ENCODE data around the gene STAG2. TPM values are rescaled to one million over a fixed set of nuclear protein-coding genes. Genes with fewer than 3 reads are reported as not detected.

STAG2 gene
- total RNA-seq, 4 donors from 2014 or later: 79.2 to 131 (median 88.3) TPM

DNA sequence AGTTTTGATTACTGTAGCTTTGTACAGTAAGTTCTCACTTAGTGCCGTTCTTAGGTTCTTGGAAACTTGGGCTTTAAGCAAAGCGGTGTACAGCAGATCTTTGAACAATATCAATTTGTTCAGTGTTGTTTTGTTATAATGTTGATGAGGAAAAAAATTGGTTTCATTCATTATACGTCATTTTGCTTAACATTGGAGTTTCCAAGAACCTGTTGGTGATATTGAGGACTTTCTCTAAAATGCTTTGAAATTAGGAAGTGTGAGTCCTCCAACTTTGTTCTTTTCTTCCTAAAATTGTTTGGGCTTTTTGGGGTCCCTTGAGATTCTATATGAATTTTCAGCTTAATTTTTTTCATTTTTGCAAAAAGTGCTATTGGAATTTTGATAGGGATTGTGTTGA, 49.1 kb downstream of the STAG2 start:
- no peak for ATAC-seq
- no peaks in the 10 kb centered on the region for H3K36me3 ChIP-seq
- H3K27me3 ChIP-seq: no peaks in the 10 kb centered on the region
- TF ChIP-seq EP300 (IDR thresholded peaks at IDR 0.05) (no peak), POLR2AphosphoS5 (IDR thresholded peaks at IDR 0.05) (no peak), POLR2A (IDR thresholded peaks at IDR 0.05) (no peak)
- TF ChIP-seq, protein P1, sequence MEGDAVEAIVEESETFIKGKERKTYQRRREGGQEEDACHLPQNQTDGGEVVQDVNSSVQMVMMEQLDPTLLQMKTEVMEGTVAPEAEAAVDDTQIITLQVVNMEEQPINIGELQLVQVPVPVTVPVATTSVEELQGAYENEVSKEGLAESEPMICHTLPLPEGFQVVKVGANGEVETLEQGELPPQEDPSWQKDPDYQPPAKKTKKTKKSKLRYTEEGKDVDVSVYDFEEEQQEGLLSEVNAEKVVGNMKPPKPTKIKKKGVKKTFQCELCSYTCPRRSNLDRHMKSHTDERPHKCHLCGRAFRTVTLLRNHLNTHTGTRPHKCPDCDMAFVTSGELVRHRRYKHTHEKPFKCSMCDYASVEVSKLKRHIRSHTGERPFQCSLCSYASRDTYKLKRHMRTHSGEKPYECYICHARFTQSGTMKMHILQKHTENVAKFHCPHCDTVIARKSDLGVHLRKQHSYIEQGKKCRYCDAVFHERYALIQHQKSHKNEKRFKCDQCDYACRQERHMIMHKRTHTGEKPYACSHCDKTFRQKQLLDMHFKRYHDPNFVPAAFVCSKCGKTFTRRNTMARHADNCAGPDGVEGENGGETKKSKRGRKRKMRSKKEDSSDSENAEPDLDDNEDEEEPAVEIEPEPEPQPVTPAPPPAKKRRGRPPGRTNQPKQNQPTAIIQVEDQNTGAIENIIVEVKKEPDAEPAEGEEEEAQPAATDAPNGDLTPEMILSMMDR (IDR thresholded peaks at IDR 0.05): no peak
- no peak overlapping the region for H3K27ac ChIP-seq
- no peak overlapping the region for H3K4me3 ChIP-seq
- WGBS, 2 donors (ENCODE audit: low coverage in 1 of 2): 86 to 88% methylated on average over 3 of the region's 3 CpGs
- peaks cover 0 to 39% (median 0%) of the 10 kb centered on the region in 3 donors for H3K4me1 ChIP-seq
- no peaks in the 10 kb centered on the region for H3K9me3 ChIP-seq

DNA sequence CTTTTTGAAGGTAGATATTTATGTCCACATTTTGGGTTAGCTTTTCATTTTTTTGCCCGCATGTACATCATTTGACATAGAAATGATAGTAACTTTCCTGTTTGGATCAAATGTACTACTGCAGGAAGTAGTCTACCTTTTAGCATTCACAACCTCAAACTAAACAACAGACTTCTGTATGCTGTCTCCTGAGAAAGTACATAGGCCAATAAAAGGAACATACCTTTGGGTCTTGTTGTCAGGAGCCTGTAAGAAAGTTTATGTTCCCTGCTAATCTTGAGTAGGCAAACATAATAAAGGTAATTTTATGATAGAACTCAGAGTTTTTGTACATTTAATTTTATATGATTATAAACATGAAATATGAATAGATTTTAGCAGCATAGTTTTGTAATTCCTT, 54.2 kb downstream of the STAG2 start:
- 100% methylated on average over 1 of the region's 1 CpG; no CpG with 5 or more reads in 1 of the 2 donors for WGBS, 2 donors (ENCODE audit: low coverage in 1 of 2)
- ATAC-seq: no peak
- TF ChIP-seq, protein P1 (IDR thresholded peaks at IDR 0.05): no peak
- TF ChIP-seq EP300 (IDR thresholded peaks at IDR 0.05): no peak
- TF ChIP-seq POLR2A (IDR thresholded peaks at IDR 0.05): no peak
- no peak for TF ChIP-seq POLR2AphosphoS5 (IDR thresholded peaks at IDR 0.05)

DNA sequence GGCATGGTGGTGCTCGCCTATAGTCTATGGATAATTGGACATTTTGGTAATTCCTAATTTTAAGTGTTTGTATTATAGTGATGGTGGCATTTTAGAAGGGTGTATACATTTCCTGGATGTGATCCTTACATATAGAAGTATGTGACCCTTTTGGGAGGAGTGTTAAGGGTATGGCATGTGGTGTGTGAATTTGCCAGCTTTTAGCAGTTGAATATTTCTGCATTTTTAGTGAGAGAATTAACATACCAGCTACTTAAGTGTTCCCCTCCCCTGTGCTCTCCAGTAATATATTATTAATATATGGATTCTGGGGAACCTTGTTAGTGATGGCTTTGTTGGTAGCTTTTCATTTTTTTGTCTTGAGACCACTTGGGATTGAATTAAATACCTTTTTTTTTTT, 55.3 kb downstream of the STAG2 start:
- TF ChIP-seq POLR2AphosphoS5 (IDR thresholded peaks at IDR 0.05) (no peak), POLR2A (IDR thresholded peaks at IDR 0.05) (no peak), EP300 (IDR thresholded peaks at IDR 0.05) (no peak)
- TF ChIP-seq, protein P1 (IDR thresholded peaks at IDR 0.05): no peak
- H3K9me3 ChIP-seq: no peaks in the 10 kb centered on the region
- no peak overlapping the region for H3K4me3 ChIP-seq
- 100% methylated on average over 1 of the region's 1 CpG; no CpG with 5 or more reads in 1 of the 2 donors for WGBS, 2 donors (ENCODE audit: low coverage in 1 of 2)
- H3K36me3 ChIP-seq: no peaks in the 10 kb centered on the region
- ATAC-seq: no peak
- H3K27me3 ChIP-seq: no peaks in the 10 kb centered on the region
- peaks cover 0 to 66% (median 4%) of the 10 kb centered on the region in 3 donors for H3K4me1 ChIP-seq
- H3K27ac ChIP-seq: no peak overlapping the region

More for the DNA sequence above, 54.2 kb downstream of the STAG2 start:
- Histone ChIP-seq H3K4me1 (peaks cover 0 to 55% (median 4%) of the 10 kb centered on the region in 3 donors), H3K27me3 (no peaks in the 10 kb centered on the region), H3K4me3 (no peak overlapping the region), H3K9me3 (no peaks in the 10 kb centered on the region), H3K36me3 (no peaks in the 10 kb centered on the region), H3K27ac (no peak overlapping the region)

DNA sequence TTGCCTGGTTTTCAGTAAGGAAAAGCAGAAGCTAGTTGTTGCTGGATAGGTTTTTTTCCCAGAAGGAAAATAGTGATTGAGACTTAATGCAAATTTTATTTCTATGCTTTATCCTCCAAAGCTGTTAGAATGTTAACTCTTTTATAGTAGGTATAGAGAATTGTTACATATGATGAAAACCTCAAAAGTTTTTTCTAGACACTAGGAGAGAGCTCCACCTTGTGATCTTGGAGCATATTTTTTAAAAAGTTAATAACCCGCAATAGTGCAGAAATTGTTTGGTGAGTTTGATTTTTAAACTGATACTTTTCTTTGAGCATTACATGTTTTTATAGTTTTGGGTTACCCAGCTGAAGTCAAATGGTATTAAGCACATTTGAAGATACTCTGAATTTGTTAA, 56.5 kb downstream of the STAG2 start:
- H3K4me3 ChIP-seq: no peak overlapping the region
- TF ChIP-seq POLR2A (IDR thresholded peaks at IDR 0.05) (no peak), EP300 (IDR thresholded peaks at IDR 0.05) (no peak), POLR2AphosphoS5 (IDR thresholded peaks at IDR 0.05) (no peak)
- TF ChIP-seq, protein P1 (IDR thresholded peaks at IDR 0.05): peak in 1 of 4 experiments; percentile 23
- 27 to 40% methylated on average over 1 of the region's 1 CpG for WGBS, 2 donors (ENCODE audit: low coverage in 1 of 2)
- peaks cover 0 to 67% (median 4%) of the 10 kb centered on the region in 3 donors for H3K4me1 ChIP-seq
- H3K27me3 ChIP-seq: no peaks in the 10 kb centered on the region
- H3K36me3 ChIP-seq: no peaks in the 10 kb centered on the region
- no peak overlapping the region for H3K27ac ChIP-seq
- no peak for ATAC-seq
- no peaks in the 10 kb centered on the region for H3K9me3 ChIP-seq

DNA sequence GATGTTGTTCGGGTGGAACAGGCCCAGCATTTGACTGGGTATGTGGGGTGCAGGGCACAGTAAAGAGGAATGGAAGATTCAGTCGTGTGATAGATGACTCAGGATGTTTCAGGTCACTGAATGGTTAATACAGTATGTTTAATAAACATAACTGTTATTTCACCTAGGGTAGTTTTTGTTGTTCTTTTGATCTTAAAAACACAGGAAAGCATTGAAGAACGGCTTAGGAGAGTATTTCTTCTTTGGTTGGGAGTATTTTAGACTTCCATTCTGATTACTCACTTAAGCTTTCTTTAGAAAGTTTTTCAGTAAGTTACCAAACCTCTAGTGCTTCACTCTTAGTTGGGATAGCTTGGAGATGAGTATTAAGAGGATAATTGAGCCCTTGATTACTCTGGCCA, 62.3 kb downstream of the STAG2 start:
- H3K27ac ChIP-seq: no peak overlapping the region
- TF ChIP-seq EP300 (IDR thresholded peaks at IDR 0.05) (no peak), POLR2AphosphoS5 (IDR thresholded peaks at IDR 0.05) (no peak), POLR2A (IDR thresholded peaks at IDR 0.05) (no peak)
- TF ChIP-seq, protein P1 (IDR thresholded peaks at IDR 0.05): no peak
- WGBS, 2 donors (ENCODE audit: low coverage in 1 of 2): 29 to 50% methylated on average over 3 of the region's 3 CpGs

More for the DNA sequence above, 62.3 kb downstream of the STAG2 start:
- Histone ChIP-seq H3K36me3 (no peaks in the 10 kb centered on the region), H3K4me3 (no peak overlapping the region), H3K27me3 (no peaks in the 10 kb centered on the region), H3K4me1 (peaks cover 0 to 43% (median 0%) of the 10 kb centered on the region in 3 donors), H3K9me3 (no peaks in the 10 kb centered on the region)
- no peak for ATAC-seq
